Left lung (tissue), 10 donors: ENCODE results near the gene CDH2. TPM values are rescaled to one million over a fixed set of nuclear protein-coding genes. Genes with fewer than 3 reads are reported as not detected.

Experiments
- ATAC-seq: fragments of 200-7000 bp; cut with Tn5 transposase; one replicate; pipeline ENCODE4 v1.9.1; 2020; ENCODE audit warnings: moderate library complexity
- DNase-seq, 4 donors: peaks; one replicate each; pipeline ENCODE4 v3.0.0-alpha.2; 2013 to 2020
- H3K27ac ChIP-seq, 2 donors: fragments of 200-600 bp; sonication (generic) in 1 of 2; one replicate each; pipeline versions ENCODE4 v1.5.0 to v1.8.0; 2020 to 2021
- H3K27me3 ChIP-seq, 2 donors: fragments of 200-600 bp; sonication (generic) in 1 of 2; one replicate each; pipeline versions ENCODE4 v1.5.0 to v1.8.0; 2020 to 2021
- H3K36me3 ChIP-seq, 2 donors: fragments of 200-600 bp; sonication (generic) in 1 of 2; one replicate each; pipeline versions ENCODE4 v1.5.0 to v1.8.0; 2020 to 2021
- H3K4me1 ChIP-seq, 2 donors: fragments of 200-600 bp; one replicate each; pipeline ENCODE4 v1.8.0; 2021
- H3K4me3 ChIP-seq, 2 donors: fragments of 200-600 bp; sonication (generic) in 1 of 2; one replicate each; pipeline versions ENCODE4 v1.5.0 to v1.8.0; 2020 to 2021; ENCODE audit warnings: mild to moderate bottlenecking in 1 of 2
- H3K9me3 ChIP-seq, 2 donors: fragments of 200-600 bp; sonication (generic) in 1 of 2; one replicate each; pipeline versions ENCODE4 v1.5.0 to v1.8.0; 2020 to 2021
- intact Hi-C, 2 donors: fragments of 100-400 bp; cut with DNase I; formaldehyde crosslinking; loops; one replicate each; pipeline versions ENCODE4 v1.11.2 to v1.14.2; 2022
- polyA plus RNA-seq, 6 donors: library from polyadenylated mRNA; unstranded; fragments of 120-200 nt; gene quantifications; one replicate each; pipeline ENCODE4 v1.2.1, GENCODE V29; 2013; ENCODE audit not compliant: insufficient read length in 6 of 6
- total RNA-seq, 2 donors: library from RNA; stranded (reverse); fragmentation: NEBNext Ultra II Directional; extraction: Animal tissue kit (Norgen Biotek cat#: 25700); gene quantifications; one replicate each; pipeline ENCODE4 v1.2.1, GENCODE V29; 2021
- TF ChIP-seq, protein P1 (sequence below), 2 donors: fragments of 200-600 bp; sonication (generic) in 1 of 2; IDR thresholded peaks; one replicate each; pipeline versions ENCODE4 v1.5.0 to v1.8.0; 2021; ENCODE audit warnings: antibody characterized with exemption in 2 of 2
- donor health status: DM: no; HTN: yes; CAD: no.
- donor health status: DM: no; HTN: no; CAD: no.

CDH2 gene
- total and polyA plus RNA-seq, 8 donors, result 1.6 to 15.0 (median 7.0) TPM

DNA sequence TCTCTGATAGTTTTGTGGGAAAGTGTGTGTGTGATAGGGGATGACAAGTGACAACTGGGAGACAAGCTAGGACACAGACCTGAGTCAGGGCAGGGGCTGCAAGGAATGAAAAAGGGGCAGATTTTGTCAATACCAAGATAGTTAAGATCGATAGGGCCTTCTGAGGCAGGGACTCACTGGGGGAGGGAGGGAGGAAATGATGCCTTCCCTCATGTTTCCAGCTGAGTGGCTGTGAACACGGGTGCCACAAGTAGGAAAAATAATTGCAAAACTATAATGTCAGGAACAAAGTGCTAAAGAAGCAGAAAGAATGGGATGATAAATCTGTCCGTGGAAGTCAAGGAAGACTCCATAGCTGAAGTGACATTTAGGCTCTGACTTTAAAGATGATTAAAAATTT, 24.2 kb downstream of the CDH2 start:
- TF ChIP-seq, protein P1, sequence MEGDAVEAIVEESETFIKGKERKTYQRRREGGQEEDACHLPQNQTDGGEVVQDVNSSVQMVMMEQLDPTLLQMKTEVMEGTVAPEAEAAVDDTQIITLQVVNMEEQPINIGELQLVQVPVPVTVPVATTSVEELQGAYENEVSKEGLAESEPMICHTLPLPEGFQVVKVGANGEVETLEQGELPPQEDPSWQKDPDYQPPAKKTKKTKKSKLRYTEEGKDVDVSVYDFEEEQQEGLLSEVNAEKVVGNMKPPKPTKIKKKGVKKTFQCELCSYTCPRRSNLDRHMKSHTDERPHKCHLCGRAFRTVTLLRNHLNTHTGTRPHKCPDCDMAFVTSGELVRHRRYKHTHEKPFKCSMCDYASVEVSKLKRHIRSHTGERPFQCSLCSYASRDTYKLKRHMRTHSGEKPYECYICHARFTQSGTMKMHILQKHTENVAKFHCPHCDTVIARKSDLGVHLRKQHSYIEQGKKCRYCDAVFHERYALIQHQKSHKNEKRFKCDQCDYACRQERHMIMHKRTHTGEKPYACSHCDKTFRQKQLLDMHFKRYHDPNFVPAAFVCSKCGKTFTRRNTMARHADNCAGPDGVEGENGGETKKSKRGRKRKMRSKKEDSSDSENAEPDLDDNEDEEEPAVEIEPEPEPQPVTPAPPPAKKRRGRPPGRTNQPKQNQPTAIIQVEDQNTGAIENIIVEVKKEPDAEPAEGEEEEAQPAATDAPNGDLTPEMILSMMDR (IDR thresholded peaks at IDR 0.05), result no peak
- no peaks in the 10 kb centered on the region for H3K4me1 ChIP-seq

DNA sequence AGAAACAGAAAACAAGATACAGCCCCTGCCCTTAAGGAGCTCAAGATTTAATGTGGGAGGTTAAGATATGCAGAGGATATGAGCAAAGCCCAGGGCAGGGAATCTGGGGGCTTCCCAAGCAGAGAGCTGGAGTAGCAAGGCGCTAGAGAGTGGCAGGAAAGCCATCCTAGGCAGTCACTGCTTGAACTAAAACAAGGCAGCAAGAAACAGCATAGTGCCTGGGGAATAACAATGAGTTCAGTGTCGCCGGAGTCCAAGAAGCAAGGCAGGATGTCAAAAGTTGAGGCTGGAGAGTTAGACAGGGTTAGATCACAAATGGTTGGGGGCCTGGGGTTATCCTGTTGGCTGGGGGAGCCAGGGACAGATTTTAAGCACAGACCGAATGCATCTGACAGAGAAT, 24.6 kb downstream of the CDH2 start:
- no peak for DNase-seq
- Histone ChIP-seq H3K27me3 (no peaks in the 10 kb centered on the region), H3K4me3 (no peak overlapping the region), H3K27ac (no peak overlapping the region), H3K36me3 (no peaks in the 10 kb centered on the region), H3K9me3 (no peaks in the 10 kb centered on the region), H3K4me1 (no peaks in the 10 kb centered on the region)
- intact Hi-C loops, result no loop called here
- TF ChIP-seq, protein P1 (IDR thresholded peaks at IDR 0.05), result no peak
- no peak for ATAC-seq

More for the DNA sequence above, 24.2 kb downstream of the CDH2 start:
- Histone ChIP-seq H3K36me3 (no peaks in the 10 kb centered on the region), H3K27ac (no peak overlapping the region), H3K4me3 (no peak overlapping the region), H3K9me3 (no peaks in the 10 kb centered on the region), H3K27me3 (no peaks in the 10 kb centered on the region)
- ATAC-seq (no peak), DNase-seq (no peak)
- intact Hi-C loops, result no loop called here

DNA sequence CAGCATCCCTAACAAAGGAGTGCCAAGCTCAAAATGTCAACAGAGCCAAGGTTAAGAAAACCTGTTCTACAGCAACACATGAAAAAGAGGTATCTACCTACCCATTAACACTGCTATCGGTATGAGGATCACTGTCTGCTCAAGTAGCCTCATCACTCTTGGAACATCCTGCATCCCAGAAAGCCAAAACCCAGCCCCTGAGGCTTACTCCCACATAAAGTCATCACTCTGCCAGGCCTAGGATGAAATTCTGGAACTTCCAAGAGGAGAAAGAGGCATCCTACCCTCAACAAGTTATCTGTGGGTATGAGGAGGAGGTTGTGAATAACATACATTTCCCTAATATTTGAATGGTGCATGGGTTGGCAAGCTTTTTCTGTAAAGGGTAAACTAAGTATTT, 25.5 kb downstream of the CDH2 start:
- ATAC-seq (no peak), DNase-seq (no peak)
- Histone ChIP-seq H3K27ac (no peak overlapping the region), H3K27me3 (no peaks in the 10 kb centered on the region), H3K9me3 (no peaks in the 10 kb centered on the region), H3K36me3 (no peaks in the 10 kb centered on the region), H3K4me1 (no peaks in the 10 kb centered on the region), H3K4me3 (no peak overlapping the region)
- intact Hi-C loops, result no loop called here
- TF ChIP-seq, protein P1 (IDR thresholded peaks at IDR 0.05), result no peak

DNA sequence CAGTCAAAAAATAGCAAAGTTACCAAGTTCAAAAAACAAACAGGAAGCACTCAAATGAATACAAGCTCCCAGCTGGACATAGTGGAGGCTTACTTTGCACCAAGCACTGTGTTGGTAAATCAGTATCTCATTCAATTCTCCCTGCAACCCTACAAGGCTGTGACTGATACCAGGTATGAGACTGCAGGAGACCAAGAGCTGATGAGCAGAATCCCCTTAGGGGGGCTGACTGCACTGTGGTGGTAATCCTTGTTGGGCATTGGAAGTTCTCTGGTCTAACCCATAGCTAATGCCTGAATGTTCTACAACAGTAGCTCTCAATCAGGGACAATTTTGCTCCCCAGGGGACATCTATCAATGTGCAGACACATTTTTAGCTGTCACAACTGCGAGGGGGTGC, 26.0 kb downstream of the CDH2 start:
- H3K27me3 ChIP-seq, result no peaks in the 10 kb centered on the region
- ATAC-seq, result no peak
- no peaks in the 10 kb centered on the region for H3K9me3 ChIP-seq
- no peaks in the 10 kb centered on the region for H3K4me1 ChIP-seq
- intact Hi-C loops, result no loop called here
- TF ChIP-seq, protein P1 (IDR thresholded peaks at IDR 0.05), result no peak
- DNase-seq, result no peak
- H3K36me3 ChIP-seq, result no peaks in the 10 kb centered on the region
- no peak overlapping the region for H3K27ac ChIP-seq
- no peak overlapping the region for H3K4me3 ChIP-seq

DNA sequence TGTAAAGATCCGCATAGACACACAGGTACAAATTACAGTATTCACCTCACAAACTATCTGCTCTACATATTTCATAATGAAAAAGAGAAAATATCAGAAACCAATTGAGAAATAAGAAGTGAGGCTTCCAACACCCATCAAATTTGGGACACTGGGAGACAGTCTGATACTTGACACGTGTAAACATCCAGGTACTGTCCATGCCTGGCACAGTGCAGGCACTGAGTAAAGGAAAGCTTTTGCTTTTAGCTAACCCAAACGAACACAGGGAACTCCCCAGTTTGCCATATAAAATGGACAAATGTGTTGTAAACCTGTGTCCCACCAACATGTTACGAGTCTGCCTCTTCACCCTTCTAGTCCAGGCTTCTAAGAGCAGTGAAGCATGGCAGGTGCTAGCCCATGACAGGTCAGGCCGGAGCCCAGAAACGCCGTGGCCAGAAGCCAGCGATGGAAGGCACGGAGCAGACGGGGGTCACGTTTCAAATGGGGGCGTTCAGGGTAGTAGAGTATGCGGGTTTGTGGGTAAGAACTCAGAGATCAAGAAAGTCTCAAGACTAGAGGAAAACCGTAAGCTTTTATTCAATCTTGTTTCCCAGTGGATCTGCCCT, 27.0 kb downstream of the CDH2 start:
- intact Hi-C loops, result no loop called here
- H3K27ac ChIP-seq, result no peak overlapping the region

More for the DNA sequence above, 27.0 kb downstream of the CDH2 start:
- Histone ChIP-seq H3K9me3 (no peaks in the 10 kb centered on the region), H3K4me3 (no peak overlapping the region), H3K4me1 (no peaks in the 10 kb centered on the region), H3K36me3 (no peaks in the 10 kb centered on the region), H3K27me3 (no peaks in the 10 kb centered on the region)
- ATAC-seq (no peak), DNase-seq (no peak)
- TF ChIP-seq, protein P1 (IDR thresholded peaks at IDR 0.05), result no peak
